ENCODE measurements around the gene MAP2K7.

GRCh38 chr19:7868326-7868670, 35.4 kb upstream of the MAP2K7 start:
- TF ChIP-seq CEBPB (IDR thresholded peaks at IDR 0.05; ENCODE audit: low read depth) (no peak), CTCF (IDR thresholded peaks at IDR 0.05 in 2 of 3, conservative IDR thresholded peaks at IDR 0.05 in 1 of 3; ENCODE audit: borderline replicate concordance in 1 of 3, insufficient read depth in 1 of 3, low read depth in 2 of 3, low read length in 2 of 3) (no peak)

All from HCT116 (cell line).